Activated T-cell treated with anti-CD3 and anti-CD28 coated beads, Interleukin-2, amount 50 U/mL, for 72 hours (primary cell): ENCODE measurements around the gene CDK16. TPM values are rescaled to one million over a fixed set of nuclear protein-coding genes. Genes with fewer than 3 reads are reported as not detected.

Experiments used
- total RNA-seq, 2 donors: library from RNA; stranded (reverse); gene quantifications; one replicate each; pipeline ENCODE4 v1.2.3, GENCODE V29; 2022

CDK16 gene
- total RNA-seq, 2 donors from 2014 or later: 82.2 to 88.6 TPM

Other genes starting within 250 kb of the CDK16 start
- gene RGN, start 140.2 kb upstream of the CDK16 start, total RNA-seq: not detected
- gene NDUFB11, start 74.0 kb upstream of the CDK16 start, total RNA-seq: 10 to 100 TPM; 66.7 to 84.3 TPM
- 10 to 100 TPM; 71.6 to 82.4 TPM for gene RBM10, start 73.5 kb upstream of the CDK16 start, total RNA-seq
- gene UBA1, start 24.9 kb upstream of the CDK16 start, total RNA-seq: 100 to 1,000 TPM; 160 to 197 TPM
- 10 to 100 TPM; 60.4 to 85.6 TPM for gene USP11, start 14.3 kb downstream of the CDK16 start, total RNA-seq
- under 1 TPM; 0.60 to 0.67 TPM for gene ZNF157, start 151.9 kb downstream of the CDK16 start, total RNA-seq